ENCODE data around the gene NELL2. TPM values are rescaled to one million over a fixed set of nuclear protein-coding genes. Genes with fewer than 3 reads are reported as not detected.
"Not testable (repeated sequence)": the region's sequence is repeated elsewhere in the genome, so short reads cannot be mapped to it uniquely, and the experiment has no call there.

Gene NELL2
- total RNA-seq, 1 experiment from 2014 or later = 32.7 TPM

- H2BK12ac ChIP-seq (ENCODE audit: insufficient read length, low read depth, low read length) = no peak overlapping the region
- H3K23ac ChIP-seq (ENCODE audit: insufficient read length, low read depth, low read length) = no peak overlapping the region
- Mint-ChIP-seq H3K9me3 (no peaks in the 10 kb centered on the region), H3K36me3 (ENCODE audit: insufficient read depth in 1 of 3, low read depth in 3 of 3) (no peaks in the 10 kb centered on the region), H3K27me3 (ENCODE audit: low read depth) (no peaks in the 10 kb centered on the region), H3K27ac (no peak overlapping the region), H3K4me3 (no peak overlapping the region), H3K4me1 (peaks cover 8% of the 10 kb centered on the region in 2 experiments)
- no peaks in the 10 kb centered on the region for H3K79me2 ChIP-seq (ENCODE audit: insufficient read depth, low read length)
- WGBS (ENCODE audit: extremely low coverage, insufficient read length, low lambda C conversion rate) = 100% methylated on average over 1 of the region's 3 CpGs
- peaks cover 3% of the 10 kb centered on the region for H3K79me1 ChIP-seq (ENCODE audit: insufficient read depth, low read depth, low read length, poor library complexity, severe bottlenecking)
- H3K18ac ChIP-seq (ENCODE audit: insufficient read length, low read depth, low read length) = no peak overlapping the region
- no peak overlapping the region for H2BK120ac ChIP-seq (ENCODE audit: low read depth, low read length, poor library complexity, severe bottlenecking)
- H4K20me1 ChIP-seq (ENCODE audit: control insufficient read depth, insufficient read depth, insufficient read length) = no peaks in the 10 kb centered on the region
- H2BK15ac ChIP-seq (ENCODE audit: low read depth, low read length) = no peak overlapping the region
- no peak overlapping the region for H3K27ac ChIP-seq (ENCODE audit: insufficient read length, low read depth, low read length)
- no peak overlapping the region for H2BK20ac ChIP-seq (ENCODE audit: low read depth, low read length, poor library complexity, severe bottlenecking)
- no peak overlapping the region for H2AFZ ChIP-seq (ENCODE audit: low read length)
- H3K9ac ChIP-seq (ENCODE audit: extremely low read depth, insufficient read length, low read length) = no peak overlapping the region
- H2BK5ac ChIP-seq (ENCODE audit: insufficient read length, low read length) = no peak overlapping the region
- H4K5ac ChIP-seq (ENCODE audit: insufficient read length, low read depth, low read length) = no peak overlapping the region
- H3T11ph ChIP-seq (ENCODE audit: low read length) = no peak overlapping the region
- H4K8ac ChIP-seq (replicated peaks; ENCODE audit: insufficient read length, low read depth, low read length) = no peak overlapping the region
- no peak overlapping the region for H2AK5ac ChIP-seq (ENCODE audit: insufficient read length, low read length)
- no peak overlapping the region for H3K4ac ChIP-seq (ENCODE audit: low read depth, low read length)
- H3K4me1 ChIP-seq (ENCODE audit: insufficient read depth, low read length) = no peaks in the 10 kb centered on the region
- no peak for TF ChIP-seq CTCF (conservative IDR thresholded peaks at IDR 0.05)
- H3K9me3 ChIP-seq (ENCODE audit: control insufficient read depth, low read depth, low read length) = no peaks in the 10 kb centered on the region
- H3K23me2 ChIP-seq (ENCODE audit: insufficient read length, low read depth, low read length, poor library complexity, severe bottlenecking) = no peaks in the 10 kb centered on the region
- no peak for DNase-seq
- H3K4me2 ChIP-seq (ENCODE audit: insufficient read depth, insufficient read length, low read length) = no peak overlapping the region
- H3K27me3 ChIP-seq (ENCODE audit: insufficient read depth, low read length) = no peaks in the 10 kb centered on the region
- H3K56ac ChIP-seq (ENCODE audit: insufficient read length, low read depth, low read length) = no peak overlapping the region
- H3K14ac ChIP-seq (ENCODE audit: insufficient read depth, low read length) = no peak overlapping the region
- H4K91ac ChIP-seq (ENCODE audit: insufficient read length, low read depth, low read length) = no peak overlapping the region
These were observed 48.2 kb downstream of the NELL2 start for GRCh38 chr12:44827832-44828438.

GRCh38 chr12:44821702-44822101, 54.4 kb downstream of the NELL2 start:
- not testable (repeated sequence) for H3K18ac ChIP-seq (ENCODE audit: insufficient read length, low read depth, low read length); H3K79me2 ChIP-seq (ENCODE audit: insufficient read depth, low read length); H4K20me1 ChIP-seq (ENCODE audit: control insufficient read depth, insufficient read depth, insufficient read length); H3K23me2 ChIP-seq (ENCODE audit: insufficient read length, low read depth, low read length, poor library complexity, severe bottlenecking); H2AK5ac ChIP-seq (ENCODE audit: insufficient read length, low read length); H3K79me1 ChIP-seq (ENCODE audit: insufficient read depth, low read depth, low read length, poor library complexity, severe bottlenecking); H2BK12ac ChIP-seq (ENCODE audit: insufficient read length, low read depth, low read length); H3K27ac ChIP-seq (ENCODE audit: insufficient read length, low read depth, low read length); H3K23ac ChIP-seq (ENCODE audit: insufficient read length, low read depth, low read length); H4K91ac ChIP-seq (ENCODE audit: insufficient read length, low read depth, low read length); H3K27me3 ChIP-seq (ENCODE audit: insufficient read depth, low read length); H2BK15ac ChIP-seq (ENCODE audit: low read depth, low read length); H3K27ac Mint-ChIP-seq; H3K14ac ChIP-seq (ENCODE audit: insufficient read depth, low read length); H3K4ac ChIP-seq (ENCODE audit: low read depth, low read length); H4K8ac ChIP-seq (replicated peaks; ENCODE audit: insufficient read length, low read depth, low read length); H2BK5ac ChIP-seq (ENCODE audit: insufficient read length, low read length); H3K4me1 ChIP-seq (ENCODE audit: insufficient read depth, low read length); H3K4me2 ChIP-seq (ENCODE audit: insufficient read depth, insufficient read length, low read length); DNase-seq; H3K36me3 Mint-ChIP-seq (ENCODE audit: insufficient read depth in 1 of 3, low read depth in 3 of 3); H2BK120ac ChIP-seq (ENCODE audit: low read depth, low read length, poor library complexity, severe bottlenecking); H2BK20ac ChIP-seq (ENCODE audit: low read depth, low read length, poor library complexity, severe bottlenecking); H3K56ac ChIP-seq (ENCODE audit: insufficient read length, low read depth, low read length); H3K27me3 Mint-ChIP-seq (ENCODE audit: low read depth); H3K9ac ChIP-seq (ENCODE audit: extremely low read depth, insufficient read length, low read length); H3K9me3 Mint-ChIP-seq; H3T11ph ChIP-seq (ENCODE audit: low read length); H2AFZ ChIP-seq (ENCODE audit: low read length); H4K5ac ChIP-seq (ENCODE audit: insufficient read length, low read depth, low read length); H3K9me3 ChIP-seq (ENCODE audit: control insufficient read depth, low read depth, low read length); H3K4me3 Mint-ChIP-seq
- no CpG with 5 or more reads among the region's 8 CpGs for WGBS (ENCODE audit: extremely low coverage, insufficient read length, low lambda C conversion rate)
- peaks cover 5 to 11% of the 10 kb centered on the region in 2 experiments for H3K4me1 Mint-ChIP-seq

All from H9 (cell line).